ENCODE measurements around the gene EYA3. TPM values are rescaled to one million over a fixed set of nuclear protein-coding genes. Genes with fewer than 3 reads are reported as not detected.

EYA3 gene
- total RNA-seq, 1 donor from 2014 or later = 16.9 TPM

GRCh38 chr1:27967106-27967883 lies 121.1 kb downstream of the EYA3 start:
- Histone ChIP-seq H3K4me1 (peaks cover 26% of the 10 kb centered on the region), H3K27ac (replicated peaks) (no peak overlapping the region), H3K9me3 (replicated peaks) (no peaks in the 10 kb centered on the region), H3K27me3 (ENCODE audit: low read depth) (no peaks in the 10 kb centered on the region), H3K36me3 (peaks cover 49% of the 10 kb centered on the region), H3K4me3 (no peak overlapping the region)
- intact Hi-C loops (cut with micrococcal nuclease) = no loop called here
- DNase-seq = no peak
- TF ChIP-seq CTCF (IDR thresholded peaks at IDR 0.05; ENCODE audit: borderline replicate concordance) = no peak

- no peaks in the 10 kb centered on the region for H3K9me3 ChIP-seq (replicated peaks)
- intact Hi-C loops (cut with micrococcal nuclease) = no loop called here
- peaks cover 49% of the 10 kb centered on the region for H3K36me3 ChIP-seq
- H3K27ac ChIP-seq (replicated peaks) = no peak overlapping the region
- peaks cover 20% of the 10 kb centered on the region for H3K4me1 ChIP-seq
- H3K27me3 ChIP-seq (ENCODE audit: low read depth) = no peaks in the 10 kb centered on the region
- no peak overlapping the region for H3K4me3 ChIP-seq
- no peak for DNase-seq
- TF ChIP-seq CTCF (IDR thresholded peaks at IDR 0.05; ENCODE audit: borderline replicate concordance) = no peak
These were observed 121.9 kb downstream of the EYA3 start for GRCh38 chr1:27966402-27967105.

- no peak for TF ChIP-seq CTCF (IDR thresholded peaks at IDR 0.05; ENCODE audit: borderline replicate concordance)
- no peaks in the 10 kb centered on the region for H3K27me3 ChIP-seq (ENCODE audit: low read depth)
- intact Hi-C loops (cut with micrococcal nuclease) = no loop called here
- peaks cover 45% of the 10 kb centered on the region for H3K36me3 ChIP-seq
- no peak for DNase-seq
- H3K4me1 ChIP-seq = peaks cover 33% of the 10 kb centered on the region
- no peaks in the 10 kb centered on the region for H3K9me3 ChIP-seq (replicated peaks)
- no peak overlapping the region for H3K27ac ChIP-seq (replicated peaks)
- no peak overlapping the region for H3K4me3 ChIP-seq
These were observed 125.0 kb downstream of the EYA3 start for GRCh38 chr1:27963393-27963792.

GRCh38 chr1:27961646-27962221 lies 126.7 kb downstream of the EYA3 start:
- Histone ChIP-seq H3K27ac (replicated peaks) (peak overlapping the region; percentile 91), H3K36me3 (peaks cover 29% of the 10 kb centered on the region), H3K4me1 (peaks cover 30% of the 10 kb centered on the region), H3K4me3 (peak overlapping the region; percentile 83), H3K9me3 (replicated peaks) (no peaks in the 10 kb centered on the region), H3K27me3 (ENCODE audit: low read depth) (no peaks in the 10 kb centered on the region)
- no peak for DNase-seq
- intact Hi-C loops (cut with micrococcal nuclease) = no loop called here
- no peak for TF ChIP-seq CTCF (IDR thresholded peaks at IDR 0.05; ENCODE audit: borderline replicate concordance)

GRCh38 chr1:27960762-27961645 lies 127.4 kb downstream of the EYA3 start:
- TF ChIP-seq CTCF (IDR thresholded peaks at IDR 0.05; ENCODE audit: borderline replicate concordance) = no peak
- no peaks in the 10 kb centered on the region for H3K27me3 ChIP-seq (ENCODE audit: low read depth)
- H3K27ac ChIP-seq (replicated peaks) = peak overlapping the region; percentile 91
- DNase-seq = no peak
- peaks cover 30% of the 10 kb centered on the region for H3K4me1 ChIP-seq
- no peaks in the 10 kb centered on the region for H3K9me3 ChIP-seq (replicated peaks)
- peak overlapping the region; percentile 83 for H3K4me3 ChIP-seq
- peaks cover 23% of the 10 kb centered on the region for H3K36me3 ChIP-seq
- intact Hi-C loops (cut with micrococcal nuclease) = no loop called here

All from left ventricle myocardium inferior (tissue), 1 donor.